ENCODE data around the gene OAS2. TPM values are rescaled to one million over a fixed set of nuclear protein-coding genes. Genes with fewer than 3 reads are reported as not detected.

OAS2 gene
- total RNA-seq, 3 donors from 2014 or later (not counting 1 experiment from before 2014, with no cell fraction given): 29.0 to 56.3 (median 48.2) TPM

DNA sequence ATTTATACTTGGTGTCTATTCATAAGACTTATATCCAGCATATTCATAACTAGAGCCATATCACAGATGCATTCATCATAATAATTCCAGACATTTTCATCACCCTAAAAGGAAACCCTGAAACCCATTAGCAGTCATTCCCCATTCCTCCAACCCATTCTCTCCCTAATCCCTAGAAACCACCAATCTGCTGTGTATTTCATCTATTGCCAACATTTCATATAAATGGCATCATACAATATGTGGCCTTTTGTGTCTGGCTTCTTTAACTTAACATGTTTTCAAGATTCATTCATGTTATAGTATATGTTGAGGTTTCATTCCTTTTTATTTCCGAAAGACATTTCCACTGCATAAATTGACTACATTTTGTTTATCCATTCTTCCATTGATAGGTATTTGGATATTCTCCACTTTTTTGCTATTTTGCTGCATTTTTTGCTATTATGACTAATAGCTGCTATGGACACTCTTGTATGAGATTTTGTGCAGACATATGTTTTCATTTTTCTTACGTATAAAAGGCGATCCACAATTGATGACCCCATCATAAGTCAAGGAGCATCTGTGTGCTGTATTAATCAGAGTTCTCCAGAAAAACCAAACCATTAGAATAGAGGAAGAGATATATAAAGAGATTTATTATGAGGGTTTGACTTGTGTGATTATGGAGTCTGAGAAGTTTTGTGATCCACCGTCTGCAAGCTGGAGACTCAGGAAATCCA is 5.1 kb upstream of the OAS2 start:
- Histone ChIP-seq H3K36me3 (ENCODE audit: control insufficient read depth, insufficient read depth, low read length) (peaks cover 9% of the 10 kb centered on the region), H3K9me3 (ENCODE audit: control insufficient read depth, insufficient read depth, low read length) (no peaks in the 10 kb centered on the region), H3K4me1 (ENCODE audit: control insufficient read depth, insufficient read depth, low read length) (peaks cover 11% of the 10 kb centered on the region), H3K27ac (ENCODE audit: low read length) (no peak overlapping the region), H3K27me3 (ENCODE audit: control insufficient read depth, insufficient read depth, low read length) (no peaks in the 10 kb centered on the region), H3K4me3 (ENCODE audit: low read length) (no peak overlapping the region)
- Mint-ChIP-seq H3K27me3 (ENCODE audit: low read depth in 2 of 2) (no peaks in the 10 kb centered on the region), H3K27ac (no peak overlapping the region), H3K36me3 (no peaks in the 10 kb centered on the region), H3K4me3 (no peak overlapping the region), H3K9me3 (no peaks in the 10 kb centered on the region), H3K4me1 (peaks cover 2 to 6% of the 10 kb centered on the region in 2 donors)
- DNase-seq: no peak
- TF ChIP-seq, protein P1, sequence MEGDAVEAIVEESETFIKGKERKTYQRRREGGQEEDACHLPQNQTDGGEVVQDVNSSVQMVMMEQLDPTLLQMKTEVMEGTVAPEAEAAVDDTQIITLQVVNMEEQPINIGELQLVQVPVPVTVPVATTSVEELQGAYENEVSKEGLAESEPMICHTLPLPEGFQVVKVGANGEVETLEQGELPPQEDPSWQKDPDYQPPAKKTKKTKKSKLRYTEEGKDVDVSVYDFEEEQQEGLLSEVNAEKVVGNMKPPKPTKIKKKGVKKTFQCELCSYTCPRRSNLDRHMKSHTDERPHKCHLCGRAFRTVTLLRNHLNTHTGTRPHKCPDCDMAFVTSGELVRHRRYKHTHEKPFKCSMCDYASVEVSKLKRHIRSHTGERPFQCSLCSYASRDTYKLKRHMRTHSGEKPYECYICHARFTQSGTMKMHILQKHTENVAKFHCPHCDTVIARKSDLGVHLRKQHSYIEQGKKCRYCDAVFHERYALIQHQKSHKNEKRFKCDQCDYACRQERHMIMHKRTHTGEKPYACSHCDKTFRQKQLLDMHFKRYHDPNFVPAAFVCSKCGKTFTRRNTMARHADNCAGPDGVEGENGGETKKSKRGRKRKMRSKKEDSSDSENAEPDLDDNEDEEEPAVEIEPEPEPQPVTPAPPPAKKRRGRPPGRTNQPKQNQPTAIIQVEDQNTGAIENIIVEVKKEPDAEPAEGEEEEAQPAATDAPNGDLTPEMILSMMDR (IDR thresholded peaks at IDR 0.05): no peak
- ATAC-seq: no peak
- intact Hi-C loops (cut with micrococcal nuclease): no loop called here
- 72% methylated on average over 3 of the region's 4 CpGs for WGBS (ENCODE audit: insufficient coverage)

DNA sequence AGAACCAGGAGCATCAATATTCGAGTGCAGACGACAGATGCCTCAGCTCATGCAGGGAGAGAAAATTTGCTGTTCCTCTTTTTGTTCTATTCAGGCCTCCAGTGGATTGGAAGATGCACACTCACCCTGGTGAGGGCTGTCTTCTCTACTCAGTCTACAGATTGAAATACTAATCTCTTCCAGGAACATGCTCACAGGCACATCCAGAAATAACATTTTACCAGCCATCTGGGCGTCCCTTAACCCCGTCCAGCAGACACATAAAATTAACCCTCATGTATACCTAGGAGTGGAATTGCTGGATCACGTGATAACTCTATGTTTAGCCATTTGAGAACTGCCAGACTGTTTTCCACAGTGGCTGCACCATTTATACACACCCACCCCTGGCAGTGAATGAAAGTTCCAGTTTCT is 4.5 kb upstream of the OAS2 start:
- no peaks in the 10 kb centered on the region for H3K36me3 Mint-ChIP-seq
- TF ChIP-seq, protein P1 (IDR thresholded peaks at IDR 0.05): no peak
- no peak overlapping the region for H3K27ac Mint-ChIP-seq
- Histone ChIP-seq H3K9me3 (ENCODE audit: control insufficient read depth, insufficient read depth, low read length) (no peaks in the 10 kb centered on the region), H3K36me3 (ENCODE audit: control insufficient read depth, insufficient read depth, low read length) (peaks cover 8% of the 10 kb centered on the region), H3K4me1 (ENCODE audit: control insufficient read depth, insufficient read depth, low read length) (peaks cover 11% of the 10 kb centered on the region), H3K4me3 (ENCODE audit: low read length) (no peak overlapping the region), H3K27me3 (ENCODE audit: control insufficient read depth, insufficient read depth, low read length) (no peaks in the 10 kb centered on the region), H3K27ac (ENCODE audit: low read length) (no peak overlapping the region)
- ATAC-seq: no peak
- H3K9me3 Mint-ChIP-seq: no peaks in the 10 kb centered on the region
- no peak overlapping the region for H3K4me3 Mint-ChIP-seq
- no peak for DNase-seq
- peaks cover 8 to 12% of the 10 kb centered on the region in 2 donors for H3K4me1 Mint-ChIP-seq
- WGBS (ENCODE audit: insufficient coverage): 32% methylated on average over 5 of the region's 5 CpGs
- intact Hi-C loops (cut with micrococcal nuclease): no loop called here
- no peaks in the 10 kb centered on the region for H3K27me3 Mint-ChIP-seq (ENCODE audit: low read depth in 2 of 2)

DNA sequence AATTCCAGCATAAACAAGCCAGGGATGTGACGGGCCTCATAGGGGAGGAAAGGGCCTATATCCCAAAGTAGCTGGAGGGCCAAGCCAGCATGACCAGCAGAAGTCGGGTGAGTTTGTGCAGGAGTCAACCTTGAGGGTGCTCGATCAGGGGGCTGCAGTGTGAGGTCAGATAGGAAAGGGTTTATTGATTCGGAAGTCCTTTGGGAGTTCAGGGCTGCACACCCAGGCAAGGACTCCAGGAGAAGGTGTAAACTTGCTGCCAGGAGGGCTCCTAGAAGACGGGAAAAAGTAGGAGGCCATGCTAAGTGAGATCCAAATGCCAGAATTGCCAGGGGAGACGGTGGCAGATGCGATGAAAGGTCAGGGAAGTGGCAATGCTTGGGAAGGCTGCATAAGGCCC is 3.4 kb upstream of the OAS2 start:
- H3K4me1 ChIP-seq (ENCODE audit: control insufficient read depth, insufficient read depth, low read length): peaks cover 19% of the 10 kb centered on the region
- no peaks in the 10 kb centered on the region for H3K27me3 ChIP-seq (ENCODE audit: control insufficient read depth, insufficient read depth, low read length)
- H3K27ac ChIP-seq (ENCODE audit: low read length): no peak overlapping the region
- Mint-ChIP-seq H3K27me3 (ENCODE audit: low read depth in 2 of 2) (no peaks in the 10 kb centered on the region), H3K4me1 (peaks cover 19 to 22% of the 10 kb centered on the region in 2 donors), H3K4me3 (no peak overlapping the region), H3K27ac (peak overlapping the region in 1 of 2 donors; percentile 36), H3K9me3 (no peaks in the 10 kb centered on the region), H3K36me3 (no peaks in the 10 kb centered on the region)
- no peak for ATAC-seq
- 94% methylated on average over 7 of the region's 7 CpGs for WGBS (ENCODE audit: insufficient coverage)
- intact Hi-C loops (cut with micrococcal nuclease): no loop called here
- TF ChIP-seq, protein P1 (IDR thresholded peaks at IDR 0.05): no peak
- H3K4me3 ChIP-seq (ENCODE audit: low read length): no peak overlapping the region
- H3K36me3 ChIP-seq (ENCODE audit: control insufficient read depth, insufficient read depth, low read length): peaks cover 5% of the 10 kb centered on the region
- no peaks in the 10 kb centered on the region for H3K9me3 ChIP-seq (ENCODE audit: control insufficient read depth, insufficient read depth, low read length)
- DNase-seq: no peak

DNA sequence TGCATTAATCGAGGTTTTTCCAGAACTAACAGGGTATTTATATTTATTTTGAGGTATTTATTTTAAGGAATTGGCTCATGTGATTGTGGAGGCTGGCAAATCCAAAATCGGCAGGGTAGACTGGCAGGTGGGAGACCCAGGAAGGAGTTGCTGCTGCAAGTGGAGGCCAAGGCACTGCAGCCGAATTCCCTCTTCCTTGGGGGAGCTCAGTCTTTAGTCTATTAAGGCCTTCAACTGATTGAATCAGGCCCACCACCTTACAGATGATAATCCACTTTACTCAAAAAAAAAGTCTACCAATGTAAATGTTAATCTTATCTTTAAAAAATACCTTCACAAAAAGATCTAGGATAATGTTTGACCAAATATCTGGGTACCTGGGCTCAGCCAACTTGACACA is 1.2 kb upstream of the OAS2 start:
- WGBS (ENCODE audit: insufficient coverage): 91% methylated on average over 3 of the region's 3 CpGs

More for the DNA sequence above, 1.2 kb upstream of the OAS2 start:
- Histone ChIP-seq H3K9me3 (ENCODE audit: control insufficient read depth, insufficient read depth, low read length) (no peaks in the 10 kb centered on the region), H3K27me3 (ENCODE audit: control insufficient read depth, insufficient read depth, low read length) (no peaks in the 10 kb centered on the region), H3K4me3 (ENCODE audit: low read length) (no peak overlapping the region), H3K27ac (ENCODE audit: low read length) (peak overlapping the region; percentile 85), H3K36me3 (ENCODE audit: control insufficient read depth, insufficient read depth, low read length) (no peaks in the 10 kb centered on the region), H3K4me1 (ENCODE audit: control insufficient read depth, insufficient read depth, low read length) (peaks cover 19% of the 10 kb centered on the region)
- Mint-ChIP-seq H3K4me1 (peaks cover 42 to 45% of the 10 kb centered on the region in 2 donors), H3K27ac (peak overlapping the region; percentile 97 to 98), H3K36me3 (no peaks in the 10 kb centered on the region), H3K9me3 (no peaks in the 10 kb centered on the region), H3K27me3 (ENCODE audit: low read depth in 2 of 2) (no peaks in the 10 kb centered on the region), H3K4me3 (no peak overlapping the region)
- intact Hi-C loops (cut with micrococcal nuclease): no loop called here
- TF ChIP-seq, protein P1 (IDR thresholded peaks at IDR 0.05): no peak
- no peak for DNase-seq
- ATAC-seq: no peak
